K562 (cell line): Measurements from ENCODE around the gene LAMTOR4. TPM values are rescaled to one million over a fixed set of nuclear protein-coding genes. Genes with fewer than 3 reads are reported as not detected.
A peak's percentile ranks its signal among the peaks of the same experiment; 100 is the strongest.

Source experiments
- BCL6 ChIP-seq: fragments of 250-450 bp; sonication (Bioruptor Pico); IDR thresholded peaks from 2 replicates; pipeline ENCODE4 v1.4.0; 2020
- C11orf30 ChIP-seq: fragments of 450-650 bp; IDR thresholded peaks from 2 replicates; pipeline ENCODE4 v1.6.1; 2016; ENCODE audit warnings: low read depth, mild to moderate bottlenecking
- CCNT2 ChIP-seq: IDR thresholded peaks from 2 replicates; pipeline ENCODE4 v1.6.1; 2011; ENCODE audit warnings: borderline replicate concordance, low read depth, mild to moderate bottlenecking, moderate library complexity, mixed read lengths, low read length; ENCODE audit not compliant: insufficient read length; ENCODE audit errors: extremely low read depth
- MAFK ChIP-seq: IDR thresholded peaks from 2 replicates; pipeline ENCODE4 v1.6.1; 2011; ENCODE audit warnings: low read length, improper control_type of control experiment
- NR4A1 ChIP-seq, 2 experiments: fragments of 250-450 bp in 1 of 2; fragments of 450-650 bp in 1 of 2; sonication (Bioruptor Pico) in 1 of 2; IDR thresholded peaks; 2 replicates each; pipeline versions ENCODE4 v1.4.0 to v1.6.1; 2016 to 2020; ENCODE audit warnings: mild to moderate bottlenecking in 2 of 2, missing compliant biosample characterization in 1 of 2, missing genetic modification characterization in 1 of 2, moderate library complexity in 1 of 2
- RBM14 ChIP-seq: fragments of 200-400 bp; formaldehyde crosslinking; IDR thresholded peaks from 2 replicates; pipeline ENCODE4 v1.6.1; 2018; ENCODE audit warnings: low read depth, mild to moderate bottlenecking, low read length, moderate library complexity, borderline replicate concordance; ENCODE audit not compliant: insufficient read depth
- SNIP1 ChIP-seq: fragments of 450-650 bp; IDR thresholded peaks from 2 replicates; pipeline ENCODE4 v1.7.1; 2017; ENCODE audit warnings: low read depth, mild to moderate bottlenecking
- ZNF668 ChIP-seq: fragments of 250-450 bp; sonication (Bioruptor Pico); IDR thresholded peaks from 2 replicates; pipeline ENCODE4 v1.8.0; 2022; ENCODE audit warnings: mild to moderate bottlenecking, inconsistent platforms
- ZNF764 ChIP-seq: fragments of 250-450 bp; sonication (Bioruptor Pico); IDR thresholded peaks from 2 replicates; pipeline ENCODE4 v1.4.0; 2020; ENCODE audit warnings: low read depth, mild to moderate bottlenecking, moderate library complexity
- polyA plus RNA-seq, 8 experiments: library from polyadenylated mRNA; depleted of rRNA in 4 of 8; stranded (reverse) in 5 of 8; unstranded in 3 of 8; fragments of >200 nt; fragmentation: Nextera tagmentation in 2 of 8; fragmentation: Illumina TruSeq in 1 of 8; extraction: Ambion mirVana in 2 of 8; extraction: Trizol in 1 of 8; gene quantifications; 2 replicates each; pipeline versions ENCODE4 v1.2.1 to v1.2.3, GENCODE V29; 2011 to 2014; ENCODE audit warnings: inconsistent platforms in 1 of 8, missing spikeins in 1 of 8
- total RNA-seq, 7 experiments: library from RNA; depleted of rRNA in 6 of 7; stranded (reverse); fragments of >200 nt in 6 of 7; fragmentation: Illumina TruSeq in 2 of 7; extraction: Trizol in 2 of 7; gene quantifications; 2 replicates each; pipeline versions ENCODE4 v1.2.1 to v1.2.3, GENCODE V29; 2011 to 2021; ENCODE audit warnings: low replicate concordance in 1 of 7
- TF ChIP-seq, protein P1 (sequence below): sonication (generic); IDR thresholded peaks from 2 replicates; pipeline ENCODE4 v1.6.1; 2016
- TF ChIP-seq, protein P2 (sequence below): fragments of 200-800 bp; sonication (Bioruptor generic); IDR thresholded peaks from 2 replicates; pipeline ENCODE4 v1.6.1; 2017; ENCODE audit warnings: missing genetic modification characterization, missing compliant biosample characterization
- TF ChIP-seq, protein P3 (sequence below): sonication (generic); formaldehyde crosslinking; IDR thresholded peaks from 2 replicates; pipeline ENCODE4 v1.8.0; 2022; ENCODE audit warnings: mild to moderate bottlenecking, missing genetic modification reagents

LAMTOR4 gene
- total and polyA plus RNA-seq, 9 of the 15 experiments (the other 6 are each of a cell fraction or from before 2014, with no cell fraction given): 79.6 to 314 (median 195) TPM

DNA sequence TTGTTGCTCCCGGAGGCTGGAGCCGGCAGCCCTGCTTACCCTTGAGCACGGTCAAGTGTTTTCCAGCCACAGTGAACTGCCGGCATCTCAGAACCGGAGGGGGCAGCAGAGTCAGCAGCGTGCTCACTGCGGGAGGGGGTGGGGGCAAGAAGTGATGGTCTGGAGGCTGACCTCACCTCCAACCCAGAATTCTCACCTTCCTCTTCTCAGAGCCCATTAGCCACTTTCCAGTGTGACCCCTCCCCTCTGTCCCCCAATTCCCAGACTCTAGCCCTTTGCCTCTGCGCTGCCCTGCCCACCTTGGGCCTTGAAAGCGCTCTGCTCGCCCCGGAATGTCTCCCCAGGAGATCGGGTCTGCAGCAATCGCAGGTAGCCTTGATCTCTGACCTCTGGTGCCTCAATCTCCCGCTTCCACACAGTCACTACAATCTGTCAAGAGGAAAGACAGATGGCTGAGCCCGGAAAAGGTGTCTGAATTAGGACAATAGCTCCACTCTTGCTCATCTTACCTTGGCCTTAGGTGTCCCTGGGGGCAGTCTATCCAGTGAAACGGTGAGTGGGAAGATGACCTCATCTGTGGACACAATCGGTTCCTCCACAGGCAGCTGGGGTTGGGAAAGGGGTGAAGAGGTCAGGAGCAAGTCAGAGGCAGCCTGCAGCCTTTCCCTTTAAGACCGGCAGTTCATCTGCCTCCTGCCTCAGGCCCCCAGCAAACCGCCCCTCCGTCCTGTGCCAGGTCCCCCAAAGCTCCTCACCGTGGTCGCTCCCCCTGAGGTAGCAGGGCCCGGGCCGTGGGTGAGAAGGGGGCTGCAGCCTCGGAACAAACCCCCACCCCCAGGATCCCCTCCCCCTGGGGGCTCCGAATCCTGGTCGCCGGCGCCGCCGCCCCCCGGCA is 8.9 kb downstream of the LAMTOR4 start (continued):
- TF ChIP-seq, protein P1, sequence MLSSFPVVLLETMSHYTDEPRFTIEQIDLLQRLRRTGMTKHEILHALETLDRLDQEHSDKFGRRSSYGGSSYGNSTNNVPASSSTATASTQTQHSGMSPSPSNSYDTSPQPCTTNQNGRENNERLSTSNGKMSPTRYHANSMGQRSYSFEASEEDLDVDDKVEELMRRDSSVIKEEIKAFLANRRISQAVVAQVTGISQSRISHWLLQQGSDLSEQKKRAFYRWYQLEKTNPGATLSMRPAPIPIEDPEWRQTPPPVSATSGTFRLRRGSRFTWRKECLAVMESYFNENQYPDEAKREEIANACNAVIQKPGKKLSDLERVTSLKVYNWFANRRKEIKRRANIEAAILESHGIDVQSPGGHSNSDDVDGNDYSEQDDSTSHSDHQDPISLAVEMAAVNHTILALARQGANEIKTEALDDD: no peak
- no peak for TF ChIP-seq RBM14
- TF ChIP-seq C11orf30: no peak
- TF ChIP-seq MAFK: no peak
- TF ChIP-seq ZNF668 (CRISPR knock-in tag): no peak
- no peak for TF ChIP-seq SNIP1
- no peak for TF ChIP-seq CCNT2
- no peak for TF ChIP-seq ZNF764 (CRISPR knock-in tag)
- TF ChIP-seq NR4A1 (CRISPR knock-in tag; IDR thresholded peaks at IDR 0.05): no peak
- TF ChIP-seq NR4A1 (tag; IDR thresholded peaks at IDR 0.05): no peak
- TF ChIP-seq, protein P2, sequence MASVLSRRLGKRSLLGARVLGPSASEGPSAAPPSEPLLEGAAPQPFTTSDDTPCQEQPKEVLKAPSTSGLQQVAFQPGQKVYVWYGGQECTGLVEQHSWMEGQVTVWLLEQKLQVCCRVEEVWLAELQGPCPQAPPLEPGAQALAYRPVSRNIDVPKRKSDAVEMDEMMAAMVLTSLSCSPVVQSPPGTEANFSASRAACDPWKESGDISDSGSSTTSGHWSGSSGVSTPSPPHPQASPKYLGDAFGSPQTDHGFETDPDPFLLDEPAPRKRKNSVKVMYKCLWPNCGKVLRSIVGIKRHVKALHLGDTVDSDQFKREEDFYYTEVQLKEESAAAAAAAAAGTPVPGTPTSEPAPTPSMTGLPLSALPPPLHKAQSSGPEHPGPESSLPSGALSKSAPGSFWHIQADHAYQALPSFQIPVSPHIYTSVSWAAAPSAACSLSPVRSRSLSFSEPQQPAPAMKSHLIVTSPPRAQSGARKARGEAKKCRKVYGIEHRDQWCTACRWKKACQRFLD: no peak; the same call in 1 of the 2 replicates
- TF ChIP-seq, protein P3, sequence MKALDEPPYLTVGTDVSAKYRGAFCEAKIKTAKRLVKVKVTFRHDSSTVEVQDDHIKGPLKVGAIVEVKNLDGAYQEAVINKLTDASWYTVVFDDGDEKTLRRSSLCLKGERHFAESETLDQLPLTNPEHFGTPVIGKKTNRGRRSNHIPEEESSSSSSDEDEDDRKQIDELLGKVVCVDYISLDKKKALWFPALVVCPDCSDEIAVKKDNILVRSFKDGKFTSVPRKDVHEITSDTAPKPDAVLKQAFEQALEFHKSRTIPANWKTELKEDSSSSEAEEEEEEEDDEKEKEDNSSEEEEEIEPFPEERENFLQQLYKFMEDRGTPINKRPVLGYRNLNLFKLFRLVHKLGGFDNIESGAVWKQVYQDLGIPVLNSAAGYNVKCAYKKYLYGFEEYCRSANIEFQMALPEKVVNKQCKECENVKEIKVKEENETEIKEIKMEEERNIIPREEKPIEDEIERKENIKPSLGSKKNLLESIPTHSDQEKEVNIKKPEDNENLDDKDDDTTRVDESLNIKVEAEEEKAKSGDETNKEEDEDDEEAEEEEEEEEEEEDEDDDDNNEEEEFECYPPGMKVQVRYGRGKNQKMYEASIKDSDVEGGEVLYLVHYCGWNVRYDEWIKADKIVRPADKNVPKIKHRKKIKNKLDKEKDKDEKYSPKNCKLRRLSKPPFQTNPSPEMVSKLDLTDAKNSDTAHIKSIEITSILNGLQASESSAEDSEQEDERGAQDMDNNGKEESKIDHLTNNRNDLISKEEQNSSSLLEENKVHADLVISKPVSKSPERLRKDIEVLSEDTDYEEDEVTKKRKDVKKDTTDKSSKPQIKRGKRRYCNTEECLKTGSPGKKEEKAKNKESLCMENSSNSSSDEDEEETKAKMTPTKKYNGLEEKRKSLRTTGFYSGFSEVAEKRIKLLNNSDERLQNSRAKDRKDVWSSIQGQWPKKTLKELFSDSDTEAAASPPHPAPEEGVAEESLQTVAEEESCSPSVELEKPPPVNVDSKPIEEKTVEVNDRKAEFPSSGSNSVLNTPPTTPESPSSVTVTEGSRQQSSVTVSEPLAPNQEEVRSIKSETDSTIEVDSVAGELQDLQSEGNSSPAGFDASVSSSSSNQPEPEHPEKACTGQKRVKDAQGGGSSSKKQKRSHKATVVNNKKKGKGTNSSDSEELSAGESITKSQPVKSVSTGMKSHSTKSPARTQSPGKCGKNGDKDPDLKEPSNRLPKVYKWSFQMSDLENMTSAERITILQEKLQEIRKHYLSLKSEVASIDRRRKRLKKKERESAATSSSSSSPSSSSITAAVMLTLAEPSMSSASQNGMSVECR (CRISPR knock-in tag): peak; percentile 66; the same call in 1 of the 2 replicates
- no peak for TF ChIP-seq BCL6 (CRISPR knock-in tag)
